Limb (tissue), 2 donors: Measurements from ENCODE around the gene TMEM131L.
"Not testable (repeated sequence)": the region's sequence is repeated elsewhere in the genome, so short reads cannot be mapped to it uniquely, and the experiment has no call there.

ENCODE experiments used
- DNase-seq, 2 donors: peaks; one replicate each; pipeline ENCODE4 v3.0.0-alpha.2; 2016; ENCODE audit errors: extremely low spot score in 2 of 2

TMEM131L gene

DNA sequence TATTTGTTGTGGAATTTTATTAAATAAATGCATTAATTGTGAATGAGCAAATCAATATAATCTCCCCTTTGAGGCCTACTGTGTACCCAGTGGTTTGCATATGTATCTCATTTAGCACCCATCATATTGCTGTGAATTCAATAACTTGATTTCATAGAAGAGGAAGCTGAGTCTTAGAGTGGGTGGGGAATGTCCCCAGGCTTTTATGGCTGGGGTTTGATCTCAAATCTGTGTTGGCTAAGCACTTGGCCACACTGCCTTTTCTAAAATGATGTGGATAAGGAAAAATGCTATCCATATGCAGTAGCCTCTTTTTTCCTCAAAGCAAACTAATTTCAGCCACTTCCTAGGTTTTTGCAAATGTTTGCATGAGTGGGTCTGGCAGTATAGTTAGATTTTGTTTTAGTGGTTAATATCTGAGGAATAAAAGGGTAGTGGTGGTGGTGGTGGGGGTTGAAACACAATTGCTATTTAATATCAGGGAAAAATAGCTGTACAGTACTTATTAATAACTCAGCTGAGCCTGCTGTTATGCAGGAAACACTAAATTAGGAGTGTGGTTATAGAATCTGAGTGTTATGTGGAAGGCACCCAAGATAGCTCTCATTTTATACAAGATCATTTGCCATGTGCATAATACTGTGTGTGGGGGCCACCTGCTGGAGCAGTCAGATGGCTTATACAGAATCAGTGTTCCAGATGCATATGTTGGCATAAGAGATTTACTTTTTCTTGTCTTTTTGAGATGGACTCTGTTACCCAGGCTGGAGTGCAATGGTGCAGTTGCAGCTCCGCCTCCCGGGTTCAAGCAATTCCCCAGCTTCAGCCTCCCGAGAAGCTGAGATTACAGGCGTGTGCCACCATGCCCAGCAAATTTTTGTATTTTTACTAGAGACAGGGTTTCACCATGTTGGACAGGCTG is 108.0 kb downstream of the TMEM131L start:
- DNase-seq, result peak; percentile 68 to 89

DNA sequence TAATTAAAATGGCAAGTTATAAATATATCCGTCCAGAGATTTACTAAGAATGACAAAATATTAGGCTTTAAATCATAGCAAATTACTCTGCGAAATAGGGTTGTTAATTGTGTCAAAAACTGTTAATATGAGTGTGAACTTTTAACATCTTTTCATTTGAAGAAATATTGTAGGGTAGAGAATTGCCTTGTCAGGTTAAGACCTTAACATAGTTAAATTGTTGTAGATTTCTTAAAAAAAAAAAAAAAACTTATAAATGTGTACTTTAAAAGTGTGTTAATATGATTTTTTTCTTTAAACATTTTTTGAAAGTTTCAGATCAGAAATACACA is 110.2 kb downstream of the TMEM131L start:
- no peak for DNase-seq

DNA sequence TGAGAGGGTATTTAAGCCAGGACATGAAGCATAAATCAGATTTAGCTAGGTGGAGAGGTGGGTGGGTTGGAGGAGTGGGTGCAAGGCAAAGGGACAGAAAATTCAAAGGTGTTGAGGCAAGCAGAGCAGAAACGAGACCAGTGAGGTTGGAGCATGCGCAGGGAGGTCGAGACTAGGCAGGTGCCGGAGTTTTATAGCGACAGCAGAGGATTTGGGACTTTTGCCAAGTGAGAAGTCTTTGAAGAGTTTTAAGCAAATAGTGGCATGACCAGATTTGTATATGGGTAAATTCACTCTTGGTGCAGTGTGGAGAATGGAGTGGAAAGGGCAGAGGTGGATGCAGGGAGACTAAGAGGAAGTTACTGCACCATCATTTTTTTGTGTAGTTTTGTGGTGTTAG is 110.9 kb downstream of the TMEM131L start:
- DNase-seq, result no peak

DNA sequence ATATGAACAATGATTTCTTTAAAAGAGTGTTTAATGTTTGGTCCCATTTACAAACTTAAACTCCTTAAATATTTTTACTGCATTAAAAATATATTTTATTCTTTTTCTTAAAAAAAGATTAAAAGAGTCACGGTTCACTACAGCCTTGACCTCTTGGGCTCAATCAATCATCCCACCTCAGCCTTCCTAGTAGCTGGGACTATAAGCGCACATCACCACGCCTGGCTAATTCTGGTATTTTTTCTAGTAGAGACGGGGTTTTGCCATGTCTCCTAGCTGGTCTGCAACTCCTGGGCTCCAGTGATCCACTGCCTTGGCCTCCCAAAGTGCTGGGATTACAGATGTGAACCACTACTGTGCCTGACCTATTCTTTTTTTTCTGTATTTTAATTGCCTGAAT is 113.2 kb downstream of the TMEM131L start:
- DNase-seq, result no peak

DNA sequence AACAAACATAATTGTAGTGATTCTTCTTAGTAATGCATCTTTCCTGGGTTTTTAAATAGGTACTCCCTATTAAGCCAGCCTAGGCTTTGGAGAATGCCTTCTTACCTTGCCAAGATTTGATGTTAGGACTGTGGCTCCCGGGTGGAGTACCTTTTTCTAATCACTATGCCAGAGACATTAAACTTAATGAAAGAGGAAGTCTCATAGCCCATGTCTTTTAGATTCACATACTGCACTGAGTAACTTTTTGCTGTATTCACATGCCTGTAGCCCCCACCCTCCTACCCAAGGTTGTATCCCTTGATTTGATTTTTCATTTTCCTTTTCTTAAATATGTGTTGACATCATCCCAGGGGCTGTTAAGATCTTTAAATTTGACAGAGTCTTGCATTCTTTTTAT is 113.7 kb downstream of the TMEM131L start:
- DNase-seq, result no peak

DNA sequence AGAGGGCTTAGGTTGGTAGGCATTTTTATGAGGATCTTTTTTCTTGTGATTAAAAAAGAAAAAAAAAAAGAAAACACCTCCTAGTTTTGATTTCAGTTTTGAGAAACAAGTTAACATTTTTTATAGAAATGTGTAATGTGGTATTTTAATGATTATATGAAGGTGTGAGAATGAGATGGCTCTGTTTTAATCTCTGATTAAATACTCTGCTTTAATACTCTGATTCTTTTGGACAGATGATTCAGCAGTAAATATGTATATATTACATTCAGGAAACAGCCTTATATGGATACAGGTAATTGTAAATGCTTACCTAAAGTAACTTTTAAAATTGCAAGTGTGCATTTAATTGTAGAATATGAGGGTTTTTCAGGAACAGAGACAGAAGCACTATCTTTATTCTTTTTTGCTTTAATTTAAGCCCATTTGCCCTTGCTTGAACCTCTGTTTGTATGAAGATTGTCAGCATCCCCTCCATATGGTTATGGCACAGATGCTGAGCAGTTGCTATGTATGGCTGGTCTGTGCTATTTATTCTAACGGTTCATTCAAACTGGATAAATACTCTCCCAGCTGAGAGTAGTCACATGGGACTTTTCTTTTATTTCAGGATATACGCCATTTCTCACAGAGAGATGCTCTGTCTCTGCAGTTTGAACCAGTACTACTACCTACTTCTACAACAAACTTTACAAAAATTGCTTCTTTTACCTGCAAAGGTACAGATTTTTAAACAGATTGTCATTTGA is 117.0 kb downstream of the TMEM131L start:
- no peak for DNase-seq

DNA sequence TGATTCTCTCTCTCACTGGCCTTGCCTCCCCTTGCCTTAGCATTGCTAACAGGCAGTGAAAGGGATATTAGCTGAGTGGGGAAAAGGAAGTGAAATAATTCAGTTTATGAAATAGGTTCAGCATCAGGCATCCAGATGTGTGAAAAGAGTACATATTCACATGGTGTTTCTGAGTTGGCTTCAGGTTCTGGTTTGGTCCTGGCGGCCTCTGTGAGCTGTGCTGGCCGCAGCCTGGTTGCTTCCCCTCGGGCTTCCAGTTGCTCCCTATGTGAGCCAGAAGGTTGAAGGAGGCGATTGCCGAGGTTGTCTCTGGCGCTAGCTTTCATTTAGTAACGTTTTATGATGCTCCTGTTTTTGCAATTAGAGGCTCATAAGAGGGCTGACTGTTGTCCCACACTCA is 118.9 kb downstream of the TMEM131L start:
- no peak for DNase-seq

DNA sequence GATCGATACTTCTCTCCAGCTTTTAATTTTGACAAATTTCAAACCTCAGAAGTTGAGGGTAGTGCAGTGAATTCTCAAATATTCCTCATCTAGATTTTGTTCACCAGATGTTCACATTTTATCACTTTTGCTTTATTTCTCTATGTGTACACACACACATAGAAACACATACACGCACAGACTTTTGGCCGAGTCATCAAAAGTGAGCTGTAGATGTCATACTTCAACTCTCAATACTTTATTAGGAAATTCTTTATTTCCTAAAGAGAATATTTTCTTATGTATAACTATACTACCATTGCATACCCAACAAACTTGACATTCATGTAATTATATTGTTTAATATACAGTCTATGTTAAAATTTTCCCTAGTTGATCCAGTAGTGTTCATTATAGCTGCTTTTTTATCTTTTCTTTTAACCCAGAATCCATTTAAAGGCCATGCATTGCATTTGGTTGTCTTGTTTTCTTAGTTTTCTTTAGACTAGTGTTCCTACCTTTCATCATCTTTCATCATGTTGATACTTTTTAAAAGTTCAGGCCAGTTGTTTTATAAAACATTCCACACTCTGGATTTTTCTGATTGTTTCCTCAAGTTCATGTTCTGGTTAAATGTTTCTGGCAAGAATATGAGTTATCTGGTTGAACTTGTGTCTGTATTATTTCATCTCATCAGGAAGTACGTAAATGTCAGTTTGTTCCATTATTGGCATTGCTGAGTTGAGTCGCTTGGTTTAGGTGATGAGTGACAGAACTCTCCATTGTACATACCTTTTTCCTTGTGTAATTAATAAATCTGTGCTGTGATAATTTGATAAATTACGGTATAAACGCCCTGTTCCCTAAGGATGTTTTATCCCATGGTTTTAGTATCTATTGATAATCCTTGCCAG is 123.8 kb downstream of the TMEM131L start:
- no peak for DNase-seq

DNA sequence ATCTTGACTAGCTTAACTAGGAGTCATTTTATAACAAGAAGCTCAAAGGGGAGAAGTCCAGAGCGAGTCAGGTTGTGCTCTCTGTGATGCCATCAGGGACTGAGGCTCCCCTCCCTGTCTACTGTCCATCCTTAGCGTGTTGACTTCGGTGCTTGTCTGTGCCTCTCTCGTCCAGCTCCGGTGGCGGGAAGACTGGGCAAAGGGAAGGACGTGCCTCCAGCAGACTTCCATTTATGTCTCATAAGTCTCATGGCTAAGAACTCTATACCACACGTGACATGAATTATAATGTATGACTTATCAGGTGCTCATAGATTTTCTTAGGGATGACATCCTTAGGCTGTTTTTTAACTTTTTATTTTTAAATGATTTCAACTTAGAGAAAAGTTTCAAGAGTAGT is 125.3 kb downstream of the TMEM131L start:
- no peak for DNase-seq

DNA sequence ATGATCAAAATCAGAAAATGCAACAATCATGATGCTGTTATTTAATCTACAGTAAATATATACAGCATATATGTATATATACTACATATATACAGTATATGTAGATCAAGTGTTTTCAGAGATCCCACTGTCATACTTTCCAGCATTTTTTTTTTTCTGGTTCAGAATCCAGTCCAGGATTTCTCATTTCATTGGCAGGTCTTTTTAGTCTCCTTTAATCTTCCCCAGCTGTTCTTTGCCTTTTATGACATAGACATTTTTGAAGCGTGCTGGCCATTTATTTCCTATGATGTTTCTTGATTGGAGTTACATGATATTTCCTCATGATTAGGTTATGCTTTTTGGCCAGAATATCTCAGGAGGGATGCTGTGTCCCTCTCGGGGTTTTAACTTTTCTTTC is 125.9 kb downstream of the TMEM131L start:
- DNase-seq, result no peak

DNA sequence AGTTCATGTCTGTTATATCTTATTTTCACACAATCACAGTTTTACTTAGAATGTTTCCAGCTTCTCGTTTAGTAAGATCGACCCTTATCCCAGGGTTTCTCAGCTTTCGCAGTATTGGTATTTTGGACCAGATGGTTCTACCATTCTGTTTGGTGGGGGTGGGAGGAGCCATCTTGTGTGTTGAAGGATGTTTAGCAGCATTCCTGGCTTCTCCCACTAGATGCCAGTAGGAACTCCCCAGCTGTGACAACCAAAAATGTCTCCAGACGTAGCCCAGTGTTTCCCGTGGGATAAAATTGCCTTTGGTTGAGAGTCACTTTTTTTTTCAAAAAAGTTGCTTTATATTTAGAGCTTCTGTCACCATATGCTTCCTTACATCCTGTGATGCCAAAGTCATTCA is 127.0 kb downstream of the TMEM131L start:
- DNase-seq, result no peak

DNA sequence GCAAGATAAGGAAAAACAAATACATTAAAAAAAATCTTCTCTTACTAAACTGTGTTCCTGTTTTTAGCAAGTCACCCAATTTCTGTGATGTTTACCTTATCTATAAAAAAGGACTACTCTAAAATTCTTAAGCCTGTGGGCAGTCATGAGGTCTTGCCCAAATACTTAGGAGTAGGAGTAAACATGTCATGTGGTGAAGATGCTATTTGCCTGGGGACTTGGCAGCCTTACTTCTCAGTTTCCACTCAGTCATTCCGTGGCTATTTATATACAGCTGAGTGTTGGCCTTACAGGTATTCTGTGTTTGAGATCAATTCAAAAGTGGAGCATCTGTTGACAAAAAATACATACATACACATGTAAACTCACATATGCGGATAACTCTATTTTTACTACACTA is 128.1 kb downstream of the TMEM131L start:
- no peak for DNase-seq

DNA sequence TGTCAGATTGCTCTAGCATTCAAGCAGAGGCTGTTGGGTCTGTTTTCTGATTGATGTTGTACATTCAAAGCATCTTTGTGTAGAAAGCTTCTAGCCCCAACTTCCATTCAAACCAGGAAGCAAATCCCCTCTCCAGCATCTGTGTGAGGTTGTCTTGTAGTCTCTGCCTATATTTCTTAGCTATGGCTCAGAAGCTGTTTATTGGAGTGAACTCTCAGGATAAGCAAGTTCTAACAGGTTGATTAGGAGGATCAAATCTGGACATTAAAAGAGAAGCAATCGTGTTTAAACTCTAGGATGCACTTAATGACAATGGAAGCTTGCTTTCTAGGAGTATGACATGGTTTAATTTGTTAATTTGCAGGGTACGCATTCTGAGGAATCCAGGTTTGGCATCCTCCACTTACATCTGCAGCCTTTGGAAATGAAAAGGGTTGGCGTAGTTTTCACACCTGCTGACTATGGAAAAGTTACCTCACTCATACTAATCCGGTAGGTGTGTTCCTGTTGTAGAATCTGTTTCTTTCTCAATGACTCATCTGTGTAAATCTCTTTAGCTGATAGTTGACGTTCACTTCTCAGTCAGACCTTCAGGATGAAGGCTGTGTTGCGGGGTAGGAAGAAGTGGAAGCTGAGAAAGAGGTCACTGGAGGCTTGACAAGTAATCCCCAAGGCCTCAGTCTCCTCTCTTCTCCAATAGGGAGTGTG is 129.9 kb downstream of the TMEM131L start:
- no peak for DNase-seq

DNA sequence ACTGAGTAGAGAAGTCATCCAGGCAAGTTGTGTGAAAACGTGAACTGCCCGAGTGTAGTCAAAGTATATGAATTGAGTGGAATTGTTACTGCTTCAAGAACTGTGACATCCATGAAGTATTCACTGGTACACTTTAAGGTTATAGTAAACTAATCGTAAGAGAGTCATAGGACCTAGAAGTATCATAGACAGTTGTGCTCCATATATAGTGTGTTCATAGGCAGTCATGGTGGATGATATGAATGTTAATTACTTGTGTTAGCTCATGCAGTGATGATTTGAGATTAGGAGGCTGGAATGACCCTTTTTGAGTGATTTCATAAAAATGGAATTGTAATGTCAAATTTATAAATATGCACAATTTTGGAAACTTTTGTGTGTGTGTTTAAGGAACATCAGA is 136.6 kb downstream of the TMEM131L start:
- DNase-seq, result no peak

DNA sequence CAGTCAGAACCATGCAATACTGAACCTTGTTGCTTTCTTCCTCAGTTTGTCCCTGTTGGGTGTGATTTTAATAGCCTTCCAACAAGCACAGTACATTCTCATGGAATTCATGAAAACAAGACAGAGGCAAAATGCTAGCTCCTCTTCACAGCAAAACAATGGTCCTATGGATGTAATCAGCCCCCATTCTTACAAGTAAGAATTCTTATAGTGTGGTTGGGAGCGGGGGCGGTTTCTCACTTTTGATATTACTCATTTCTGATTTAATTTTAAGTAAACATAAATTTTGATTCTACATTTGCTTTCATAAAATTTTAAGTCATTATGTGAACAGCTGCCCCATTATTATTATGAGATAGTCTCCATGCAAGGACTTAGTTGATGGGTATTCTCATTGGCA is 137.1 kb downstream of the TMEM131L start:
- DNase-seq, result no peak

DNA sequence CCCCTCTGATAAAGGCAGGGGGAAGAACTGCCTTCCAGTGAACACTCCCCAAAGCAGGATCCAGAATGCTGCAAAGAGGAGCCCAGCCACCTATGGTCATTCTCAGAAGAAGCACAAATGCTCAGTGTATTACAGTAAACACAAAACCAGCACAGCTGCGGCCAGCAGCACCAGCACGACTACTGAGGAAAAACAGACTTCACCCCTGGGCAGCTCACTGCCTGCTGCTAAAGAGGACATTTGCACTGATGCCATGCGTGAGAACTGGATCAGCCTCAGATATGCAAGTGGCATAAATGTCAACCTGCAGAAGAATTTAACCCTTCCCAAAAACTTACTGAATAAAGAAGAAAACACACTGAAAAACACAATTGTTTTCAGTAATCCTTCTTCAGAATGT is 137.7 kb downstream of the TMEM131L start:
- DNase-seq, result no peak

DNA sequence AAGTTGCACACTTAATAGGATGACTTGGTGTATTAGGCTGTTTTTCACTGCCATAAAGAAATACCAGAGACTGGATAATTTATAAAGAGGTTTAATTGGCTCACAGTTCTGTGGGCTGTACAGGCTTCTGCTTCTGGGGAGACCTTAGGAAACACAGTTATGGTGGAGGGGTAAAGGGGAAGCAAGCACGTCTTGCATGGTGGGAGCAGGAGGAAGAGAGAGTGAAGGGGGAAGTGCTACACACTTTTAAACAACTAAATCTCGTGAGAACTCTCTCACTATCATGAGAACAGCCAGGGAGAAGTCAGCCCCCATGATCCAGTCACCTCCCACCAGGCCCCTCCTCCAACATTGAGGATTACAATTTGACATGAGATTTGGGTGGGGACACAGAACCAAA is 142.9 kb downstream of the TMEM131L start:
- not testable (repeated sequence) for DNase-seq

DNA sequence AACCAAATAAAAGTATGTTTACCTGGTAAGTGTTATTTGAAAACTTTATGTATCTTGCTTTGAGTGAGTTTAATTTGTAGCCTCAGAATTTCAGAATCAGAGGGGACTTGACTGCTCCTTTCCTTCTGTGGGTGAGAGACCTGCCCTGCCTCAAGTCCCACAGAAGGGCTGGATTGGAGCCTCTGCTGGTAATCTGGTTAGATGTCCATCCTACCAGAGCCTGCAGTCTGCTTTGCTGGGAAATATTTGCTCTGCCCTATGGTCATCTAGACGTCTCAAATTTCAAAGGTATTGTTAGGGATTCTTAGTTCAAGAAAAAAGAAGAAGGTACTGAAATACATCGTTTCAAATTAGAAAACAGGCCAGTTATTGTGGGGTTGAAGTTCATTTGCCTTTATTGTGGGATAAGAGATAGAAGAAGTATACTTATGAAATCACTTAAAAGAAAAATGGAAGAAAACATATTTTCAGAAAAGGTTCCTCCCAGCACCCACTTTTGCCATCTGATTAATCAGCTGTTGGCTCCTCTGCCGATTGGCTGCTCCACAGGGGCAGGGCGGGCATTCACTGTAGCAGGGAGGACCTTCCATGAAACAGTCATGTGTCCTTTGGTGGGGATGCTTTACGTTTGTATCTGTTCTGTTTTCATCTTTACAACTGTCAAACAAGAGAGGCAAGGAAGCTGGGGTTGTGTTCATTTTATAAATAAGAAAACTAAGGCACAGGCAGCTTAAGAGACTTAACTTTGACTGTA is 144.6 kb downstream of the TMEM131L start:
- DNase-seq, result no peak

DNA sequence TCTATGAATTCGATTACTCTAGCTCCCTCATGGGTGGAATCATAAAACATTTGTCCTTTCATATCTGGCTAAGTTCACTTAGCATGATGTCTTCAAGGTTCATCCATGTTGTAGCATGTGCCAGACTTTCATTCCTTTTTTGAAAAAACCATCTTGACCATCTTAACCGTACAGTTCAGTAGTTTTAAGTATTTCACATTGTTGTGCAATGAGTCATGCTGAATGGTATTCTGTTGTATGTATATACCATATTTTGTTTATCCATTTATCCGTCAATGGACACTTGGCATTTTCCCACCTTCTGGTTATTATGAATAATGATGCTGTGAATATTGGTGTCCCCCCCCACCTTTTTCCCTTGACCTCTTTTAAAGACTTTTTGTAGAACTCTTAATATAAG is 145.5 kb downstream of the TMEM131L start:
- no peak for DNase-seq

DNA sequence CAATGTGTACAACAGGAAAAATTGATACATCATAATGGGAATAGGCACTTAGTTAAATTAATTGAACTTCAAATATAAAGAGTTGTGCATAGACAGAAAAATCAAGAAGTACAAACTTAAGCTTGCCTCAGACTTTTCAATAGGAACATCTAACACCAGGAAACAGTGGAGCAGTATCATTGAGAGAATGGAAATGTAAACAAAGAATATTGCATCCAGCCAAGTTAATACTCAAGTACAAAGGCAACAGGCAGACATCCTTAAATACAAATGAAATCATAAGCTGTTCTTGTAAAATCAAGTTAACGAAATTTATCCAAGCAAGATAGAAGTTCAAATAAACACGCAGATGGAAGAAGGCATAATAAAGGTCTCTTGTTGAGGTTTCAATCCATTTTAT is 146.7 kb downstream of the TMEM131L start:
- DNase-seq, result no peak
